ENCODE results near the gene DGKI.

GRCh38 chr7:137527634-137528033 is 319.1 kb downstream of the DGKI start:
- no peak for TF ChIP-seq CTCF (IDR thresholded peaks at IDR 0.05)
- no peak for TF ChIP-seq POLR2A (IDR thresholded peaks at IDR 0.05; ENCODE audit: low read depth)
- TF ChIP-seq POLR2AphosphoS5 (IDR thresholded peaks at IDR 0.05): no peak
- no peak for TF ChIP-seq EP300 (IDR thresholded peaks at IDR 0.05)
